ENCODE data around the gene SESTD1.

SESTD1 gene

GRCh38 chr2:179179719-179180118, 84.9 kb downstream of the SESTD1 start:
- H3K79me2 ChIP-seq (ENCODE audit: insufficient read depth, low read length) = peaks cover 12% of the 10 kb centered on the region
- H3K36me3 ChIP-seq (ENCODE audit: insufficient read depth, low read length) = peaks cover 39% of the 10 kb centered on the region
- H3K9me2 ChIP-seq (replicated peaks; ENCODE audit: low read depth, low read length) = no peaks in the 10 kb centered on the region
- H3K9me3 ChIP-seq (ENCODE audit: insufficient read depth, low read depth, low read length) = no peaks in the 10 kb centered on the region
- H2AFZ ChIP-seq (ENCODE audit: low read length) = no peak overlapping the region
- no peak overlapping the region for H3K4me3 ChIP-seq (ENCODE audit: low read length, poor library complexity, severe bottlenecking)
- no peak overlapping the region for H3K9ac ChIP-seq (ENCODE audit: low read depth, low read length, poor library complexity, severe bottlenecking)
- H3K27me3 ChIP-seq (ENCODE audit: insufficient read depth, low read length, poor library complexity, severe bottlenecking) = no peaks in the 10 kb centered on the region
- H3K4me1 ChIP-seq (ENCODE audit: insufficient read depth, low read length, poor library complexity, severe bottlenecking) = no peaks in the 10 kb centered on the region
- TF ChIP-seq CTCF (conservative IDR thresholded peaks at IDR 0.05; ENCODE audit: low read length) (no peak), EZH2phosphoT487 (IDR thresholded peaks at IDR 0.05; ENCODE audit: borderline replicate concordance) (no peak)
- no peaks in the 10 kb centered on the region for H4K20me1 ChIP-seq (ENCODE audit: insufficient read depth, low read length, poor library complexity, severe bottlenecking)
- H3F3A ChIP-seq (ENCODE audit: low read depth) = no peaks in the 10 kb centered on the region
- no peak overlapping the region for H3K4me2 ChIP-seq (ENCODE audit: low read depth, low read length, poor library complexity, severe bottlenecking)

- peaks cover 5% of the 10 kb centered on the region; the same call in 1 of the 2 replicates for H3K79me2 ChIP-seq (ENCODE audit: insufficient read depth, low read length)
- H3K9ac ChIP-seq (ENCODE audit: low read depth, low read length, poor library complexity, severe bottlenecking) = no peak overlapping the region
- H3K27me3 ChIP-seq (ENCODE audit: insufficient read depth, low read length, poor library complexity, severe bottlenecking) = no peaks in the 10 kb centered on the region
- no peaks in the 10 kb centered on the region for H3F3A ChIP-seq (ENCODE audit: low read depth)
- TF ChIP-seq CTCF (conservative IDR thresholded peaks at IDR 0.05; ENCODE audit: low read length) = no peak
- no peak for TF ChIP-seq EZH2phosphoT487 (IDR thresholded peaks at IDR 0.05; ENCODE audit: borderline replicate concordance)
- H2AFZ ChIP-seq (ENCODE audit: low read length) = no peak overlapping the region
- no peaks in the 10 kb centered on the region for H3K9me2 ChIP-seq (replicated peaks; ENCODE audit: low read depth, low read length)
- no peak overlapping the region for H3K4me2 ChIP-seq (ENCODE audit: low read depth, low read length, poor library complexity, severe bottlenecking)
- H3K4me1 ChIP-seq (ENCODE audit: insufficient read depth, low read length, poor library complexity, severe bottlenecking) = no peaks in the 10 kb centered on the region
- H3K36me3 ChIP-seq (ENCODE audit: insufficient read depth, low read length) = peaks cover 52% of the 10 kb centered on the region
- no peaks in the 10 kb centered on the region for H4K20me1 ChIP-seq (ENCODE audit: insufficient read depth, low read length, poor library complexity, severe bottlenecking)
- H3K4me3 ChIP-seq (ENCODE audit: low read length, poor library complexity, severe bottlenecking) = no peak overlapping the region
- no peaks in the 10 kb centered on the region for H3K9me3 ChIP-seq (ENCODE audit: insufficient read depth, low read depth, low read length)
Observed at GRCh38 chr2:179177694-179178093, 86.9 kb downstream of the SESTD1 start.

GRCh38 chr2:179174240-179174639, 90.4 kb downstream of the SESTD1 start:
- Histone ChIP-seq H3K36me3 (ENCODE audit: insufficient read depth, low read length) (peaks cover 45% of the 10 kb centered on the region; the same call in 1 of the 2 replicates), H3K4me3 (ENCODE audit: low read length, poor library complexity, severe bottlenecking) (no peak overlapping the region), H3K4me1 (ENCODE audit: insufficient read depth, low read length, poor library complexity, severe bottlenecking) (no peaks in the 10 kb centered on the region), H3K79me2 (ENCODE audit: insufficient read depth, low read length) (peaks cover 5% of the 10 kb centered on the region; the same call in 1 of the 2 replicates), H3K4me2 (ENCODE audit: low read depth, low read length, poor library complexity, severe bottlenecking) (no peak overlapping the region), H4K20me1 (ENCODE audit: insufficient read depth, low read length, poor library complexity, severe bottlenecking) (no peaks in the 10 kb centered on the region), H3K9ac (ENCODE audit: low read depth, low read length, poor library complexity, severe bottlenecking) (no peak overlapping the region), H3K9me2 (replicated peaks; ENCODE audit: low read depth, low read length) (no peaks in the 10 kb centered on the region), H3K9me3 (ENCODE audit: insufficient read depth, low read depth, low read length) (no peaks in the 10 kb centered on the region), H2AFZ (ENCODE audit: low read length) (no peak overlapping the region), H3K27me3 (ENCODE audit: insufficient read depth, low read length, poor library complexity, severe bottlenecking) (no peaks in the 10 kb centered on the region), H3F3A (ENCODE audit: low read depth) (no peaks in the 10 kb centered on the region)
- no peak for TF ChIP-seq EZH2phosphoT487 (IDR thresholded peaks at IDR 0.05; ENCODE audit: borderline replicate concordance)
- no peak for TF ChIP-seq CTCF (conservative IDR thresholded peaks at IDR 0.05; ENCODE audit: low read length)

Data from Loucy (cell line).